HK-2 (cell line): ENCODE measurements around the gene MRLN.
"Not testable (repeated sequence)": the region's sequence is repeated elsewhere in the genome, so short reads cannot be mapped to it uniquely, and the experiment has no call there.

Source experiments
- DNase-seq: peaks from one replicate; pipeline ENCODE4 v3.0.0-alpha.2; 2018; ENCODE audit not compliant: unreplicated experiment

Gene MRLN

DNA sequence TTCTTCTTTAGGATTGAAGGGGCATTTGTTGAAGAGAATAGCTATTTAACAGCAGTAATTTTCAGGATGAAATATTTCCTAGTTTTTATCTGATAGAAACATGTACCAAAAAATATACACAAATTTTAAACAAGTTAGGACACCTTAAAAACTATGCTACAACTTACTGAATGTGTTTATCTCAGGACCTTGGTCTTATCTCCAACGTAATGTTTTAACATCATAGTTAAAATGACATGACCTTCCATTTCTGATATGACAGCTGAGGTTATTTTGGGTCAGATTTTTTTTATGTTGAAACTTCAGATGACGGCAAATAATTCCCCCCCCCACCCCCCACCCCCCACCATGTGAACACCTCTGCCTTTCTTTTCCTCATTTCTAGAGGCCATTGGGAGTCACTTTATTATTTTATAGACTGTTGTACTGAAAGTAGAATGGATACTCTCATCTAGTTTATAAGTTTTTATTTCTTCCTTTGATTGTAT is 8.0 kb downstream of the MRLN start:
- no peak for DNase-seq

DNA sequence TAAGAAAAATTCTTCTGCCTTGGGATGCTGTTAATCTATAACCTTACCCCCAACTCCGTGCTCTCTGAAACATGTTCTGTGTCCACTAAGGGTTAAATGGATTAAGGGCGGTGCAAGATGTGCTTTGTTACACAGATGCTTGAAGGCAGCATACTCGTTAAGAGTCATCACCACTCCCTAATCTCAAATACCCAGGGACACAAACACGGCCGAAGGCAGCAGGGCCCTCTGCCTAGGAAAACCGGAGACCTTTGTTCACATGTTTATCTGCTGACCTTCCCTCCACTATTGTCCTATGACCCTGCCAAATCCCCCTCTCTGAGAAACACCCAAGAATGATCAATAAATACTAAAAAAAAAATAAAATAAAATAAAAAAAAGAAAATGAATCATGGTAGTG is 8.5 kb downstream of the MRLN start:
- DNase-seq, result not testable (repeated sequence)

DNA sequence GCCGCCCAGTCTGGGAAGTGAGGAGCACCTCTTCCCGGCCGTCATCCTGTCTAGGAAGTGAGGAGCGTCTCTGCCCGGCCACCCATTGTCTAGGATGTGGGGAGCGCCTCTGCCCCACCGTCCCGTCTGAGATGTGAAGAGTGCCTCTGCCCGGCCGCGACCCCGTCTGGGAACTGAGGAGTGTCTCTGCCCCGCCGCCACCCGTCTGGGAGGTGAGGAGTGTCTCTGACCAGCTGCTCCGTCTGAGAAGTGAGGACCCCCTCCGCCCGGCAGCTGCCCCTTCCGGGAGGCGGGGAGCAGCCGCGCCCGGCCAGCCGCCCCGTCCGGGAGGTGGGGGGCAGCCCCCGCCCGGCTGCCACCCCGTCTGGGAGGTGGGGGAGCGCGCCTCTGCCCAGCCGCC is 9.1 kb downstream of the MRLN start:
- DNase-seq, result not testable (repeated sequence)

DNA sequence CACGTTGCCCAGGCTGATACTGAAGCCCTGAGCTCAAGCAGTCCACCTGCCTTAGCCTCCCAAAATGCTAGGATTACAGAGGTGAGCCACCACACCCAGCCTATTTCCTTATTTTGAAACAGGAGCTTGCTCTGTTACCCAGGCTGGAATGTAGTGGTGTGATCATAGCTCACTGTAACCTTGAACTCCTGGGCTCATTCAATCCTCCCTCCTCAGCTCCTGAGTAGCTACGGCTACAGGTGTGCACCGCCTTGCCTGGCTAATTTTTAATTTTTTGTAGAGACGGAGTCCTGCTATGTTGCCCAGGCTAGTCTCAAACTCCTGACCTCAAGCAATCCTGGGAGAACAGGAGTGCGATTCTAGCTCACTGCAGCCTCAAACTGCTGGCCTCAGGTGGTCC is 11.7 kb downstream of the MRLN start:
- no peak for DNase-seq

DNA sequence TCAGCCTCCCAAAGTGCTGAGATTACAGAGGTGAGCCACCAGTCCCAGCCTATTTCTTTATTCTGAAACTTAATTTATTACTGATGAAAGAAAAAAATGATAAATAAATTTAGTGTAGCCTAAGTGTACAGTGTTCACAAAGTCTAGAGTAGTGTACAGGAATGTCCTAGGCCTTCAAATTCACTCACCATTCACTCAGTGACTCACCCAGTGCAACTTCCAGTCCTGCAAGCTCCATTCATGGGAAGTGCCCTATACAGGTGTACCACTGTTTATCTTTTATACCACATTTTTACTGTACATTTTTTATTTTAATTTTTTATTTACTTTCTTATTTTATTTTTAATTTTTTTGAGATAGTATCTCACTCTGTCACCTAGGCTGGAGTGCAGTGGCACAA is 12.2 kb downstream of the MRLN start:
- no peak for DNase-seq

DNA sequence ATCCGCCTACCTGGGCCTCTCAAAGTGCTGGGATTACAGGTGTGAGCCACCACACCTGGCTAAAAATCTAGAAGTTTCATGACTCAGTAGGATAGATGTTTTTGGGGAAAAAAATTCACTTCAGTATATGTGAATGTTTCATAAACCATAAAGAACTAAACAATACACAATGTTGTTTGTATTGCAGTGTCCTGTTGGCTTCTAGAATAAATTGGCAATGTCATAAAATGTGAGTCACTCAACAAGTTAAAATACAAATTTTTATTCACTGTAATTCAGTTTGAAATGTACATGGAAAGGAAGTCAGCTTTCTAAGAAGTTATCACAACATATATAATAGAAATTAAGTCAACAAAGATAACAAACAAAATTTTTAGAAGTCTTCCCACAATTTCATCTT is 16.5 kb downstream of the MRLN start:
- no peak for DNase-seq

DNA sequence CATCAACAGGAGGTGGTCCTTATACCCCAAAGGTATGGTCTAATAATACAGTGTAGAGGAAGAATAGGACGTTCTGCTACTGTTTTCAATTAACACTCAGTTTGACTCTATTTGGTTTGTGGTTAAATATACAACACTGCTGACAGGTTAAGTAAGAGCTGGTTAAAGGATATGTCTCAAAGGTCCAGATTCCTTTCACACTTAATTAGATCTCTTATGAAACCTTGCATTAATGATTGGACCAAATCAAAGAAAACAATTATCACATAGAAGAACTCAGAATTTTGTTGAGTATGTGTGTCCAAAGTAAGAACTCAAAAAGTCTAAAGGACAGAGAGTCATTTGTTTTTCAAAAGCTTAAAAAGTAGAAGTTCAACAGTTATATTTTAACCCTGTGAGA is 18.0 kb downstream of the MRLN start:
- DNase-seq, result no peak

DNA sequence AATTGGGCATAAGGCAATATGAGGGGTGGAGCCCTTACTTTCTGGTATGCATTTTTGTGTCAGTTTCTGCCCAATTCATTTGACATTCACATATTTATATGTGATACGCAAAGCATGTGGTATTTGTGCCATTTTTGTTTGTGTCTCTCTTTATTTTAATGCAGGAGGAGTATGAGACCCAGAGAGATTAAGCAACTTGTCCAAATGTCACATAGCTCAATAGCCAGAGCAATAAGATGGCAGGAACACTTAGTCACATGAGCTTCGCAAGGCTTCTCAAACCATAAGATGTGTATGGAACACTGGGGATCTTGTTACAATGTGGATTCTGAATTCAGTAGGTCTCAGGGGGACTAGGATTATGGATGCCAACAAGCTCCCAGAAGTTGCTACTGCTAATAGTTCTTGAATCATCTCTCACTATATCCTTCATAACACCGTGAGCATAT is 19.2 kb downstream of the MRLN start:
- no peak for DNase-seq

DNA sequence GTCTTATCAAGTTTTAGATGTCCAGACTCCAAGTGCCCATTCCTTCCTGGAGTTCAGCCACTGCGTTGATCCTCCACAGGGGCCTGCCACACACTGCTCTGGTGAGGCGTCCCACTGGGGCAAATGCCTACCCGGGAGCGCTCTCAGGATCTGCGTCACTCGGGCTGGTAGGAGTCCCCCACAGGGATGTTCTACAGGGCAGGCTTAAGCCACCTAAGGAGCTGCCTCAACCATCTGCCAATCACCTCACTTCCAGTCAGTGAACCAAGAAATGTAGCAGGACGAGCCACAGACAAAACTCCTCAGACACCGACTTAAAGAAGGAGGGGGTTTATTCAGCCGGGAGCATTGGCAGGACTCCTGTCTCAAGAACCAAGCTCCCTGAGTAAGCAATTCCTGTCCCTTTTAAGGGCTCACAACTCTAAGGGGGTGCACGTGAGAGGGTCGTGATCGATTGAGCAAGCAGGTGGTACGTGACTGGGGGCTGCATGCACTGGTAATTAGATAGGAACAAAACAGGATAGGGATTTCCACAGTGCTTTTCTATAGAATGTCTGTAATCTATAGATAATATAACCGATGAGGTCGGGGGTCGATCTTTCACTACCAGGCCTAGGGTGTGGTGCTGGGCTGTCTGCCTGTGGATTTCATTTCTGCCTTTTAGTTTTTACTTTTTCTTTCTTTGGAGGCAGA is 19.8 kb downstream of the MRLN start:
- not testable (repeated sequence) for DNase-seq

DNA sequence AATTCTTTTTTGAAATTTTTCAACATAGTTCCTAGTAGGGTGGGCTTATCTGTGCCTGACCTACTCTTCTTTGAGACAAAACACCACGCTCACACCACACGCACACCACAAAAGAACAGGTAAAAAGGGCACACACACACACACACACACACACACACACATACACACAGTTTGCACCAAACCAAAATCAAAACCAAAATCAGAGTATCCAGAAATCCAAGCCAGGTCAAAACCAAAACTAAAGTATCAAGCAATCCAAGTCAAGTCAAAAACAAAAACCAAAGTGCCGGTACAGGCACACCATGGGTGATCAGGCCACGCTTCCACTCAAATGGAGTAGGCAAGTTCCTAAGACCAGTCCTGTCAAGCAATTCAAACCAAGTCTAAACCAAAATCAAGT is 20.4 kb downstream of the MRLN start:
- not testable (repeated sequence) for DNase-seq

DNA sequence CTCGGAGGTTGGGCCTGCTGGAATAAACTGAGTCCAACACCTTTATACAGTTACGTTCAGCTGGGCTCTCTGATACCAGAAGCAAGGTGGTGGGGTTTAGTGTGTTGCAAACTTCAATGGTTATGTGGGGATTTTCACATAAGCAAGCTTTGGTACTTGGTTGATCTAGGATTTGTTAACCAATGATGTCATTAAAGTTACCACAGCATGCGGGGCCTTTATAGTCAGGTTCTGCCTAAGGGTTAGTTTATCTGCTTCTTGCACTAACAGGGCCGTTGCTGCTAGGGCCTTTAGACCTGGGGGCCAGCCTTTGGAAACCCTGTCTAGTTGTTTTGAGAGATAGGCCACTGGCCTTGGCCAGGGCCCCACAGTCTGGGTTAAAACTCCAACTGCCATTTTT is 24.1 kb downstream of the MRLN start:
- DNase-seq, result not testable (repeated sequence)

DNA sequence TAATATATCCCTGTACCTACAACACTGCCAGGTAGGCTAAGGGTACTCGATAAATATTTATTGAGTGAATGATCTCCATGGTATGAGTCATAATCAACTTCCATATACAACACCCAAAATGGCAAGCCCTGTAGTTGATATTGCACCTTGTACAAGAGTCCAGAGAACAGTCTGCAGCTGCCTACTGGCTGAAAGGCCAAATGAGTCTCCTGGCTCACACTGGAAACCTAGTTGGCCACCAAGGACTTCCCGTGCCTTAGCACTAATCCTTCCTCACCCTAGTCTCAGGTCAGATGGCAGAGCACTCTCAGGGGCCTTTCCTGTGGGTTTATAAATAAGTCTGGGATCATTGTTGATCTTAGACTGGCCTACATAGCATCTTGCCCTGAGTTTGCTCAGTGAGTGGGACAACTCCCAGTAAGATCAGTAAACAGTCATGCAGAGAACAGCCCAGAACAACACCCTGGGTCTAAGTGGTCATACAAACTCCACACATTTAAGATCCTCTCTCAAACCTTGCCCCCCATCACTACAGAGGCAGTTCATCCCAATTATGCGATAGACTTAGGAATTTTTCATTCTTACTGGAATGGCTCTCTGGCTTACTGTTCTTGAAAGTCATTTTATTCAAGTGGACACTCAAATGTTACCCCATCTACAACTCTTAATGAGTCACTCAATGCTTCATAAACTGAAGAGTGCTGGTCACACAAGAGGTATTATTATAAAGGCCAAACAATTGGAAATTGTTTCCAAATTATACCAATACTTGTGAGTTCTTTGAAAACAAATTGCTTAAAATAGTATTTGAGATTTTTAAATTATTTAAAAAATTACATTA is 28.9 kb downstream of the MRLN start:
- no peak for DNase-seq

DNA sequence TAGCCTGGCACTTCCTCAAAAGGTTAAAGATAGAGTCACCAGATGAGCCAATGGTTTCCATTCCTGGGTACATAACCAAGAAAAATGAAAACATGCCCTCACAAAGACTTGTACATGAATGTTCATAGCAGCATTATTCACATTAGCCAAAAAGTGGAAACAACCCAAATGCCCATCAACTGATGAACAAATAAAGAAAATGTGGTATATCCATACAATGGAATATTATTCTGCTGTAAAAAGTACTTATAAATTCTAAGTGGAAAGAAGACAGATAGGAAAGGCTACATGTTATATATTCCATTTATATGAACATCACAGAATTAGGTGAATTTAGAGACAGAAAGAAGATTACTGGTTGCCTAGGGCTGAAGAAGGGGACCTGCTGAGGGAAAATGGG is 32.9 kb downstream of the MRLN start:
- DNase-seq, result no peak

DNA sequence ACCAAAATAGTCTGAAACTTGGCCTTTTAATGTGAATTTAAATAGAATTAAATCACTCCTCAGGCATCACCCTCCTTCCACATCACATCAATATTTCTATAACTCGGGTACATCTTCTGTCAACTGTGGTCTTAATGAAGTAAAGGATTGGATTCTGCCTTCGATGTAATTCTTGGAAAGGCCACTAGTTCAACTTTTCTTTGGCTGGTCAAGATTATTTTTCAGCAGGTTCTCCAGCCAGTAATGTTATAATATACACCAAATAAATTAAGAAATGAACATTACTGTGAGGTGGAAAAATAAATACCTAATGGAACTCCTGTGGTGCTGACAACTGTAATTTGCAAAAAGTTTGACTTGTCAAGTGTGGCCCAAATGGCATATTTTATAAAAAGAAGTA is 33.9 kb downstream of the MRLN start:
- DNase-seq, result no peak

DNA sequence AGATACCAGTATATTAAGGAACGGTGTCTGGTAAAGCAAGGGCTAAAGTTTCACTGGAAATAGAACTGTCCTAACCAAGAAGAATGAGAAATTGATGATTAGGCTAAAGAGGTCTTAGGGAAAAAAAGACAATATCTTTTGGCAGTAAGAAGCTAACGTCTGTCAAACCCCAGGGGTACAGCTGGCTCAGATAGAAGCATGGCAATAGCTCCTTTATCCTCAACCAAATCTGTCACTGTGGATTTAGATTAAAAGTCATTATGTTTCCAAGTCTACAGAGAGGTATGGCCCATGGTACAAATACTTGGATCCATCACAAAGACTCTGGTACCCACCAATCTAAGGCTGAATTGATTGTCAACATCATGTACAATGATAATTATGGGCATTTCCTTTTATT is 35.0 kb downstream of the MRLN start:
- DNase-seq, result no peak

DNA sequence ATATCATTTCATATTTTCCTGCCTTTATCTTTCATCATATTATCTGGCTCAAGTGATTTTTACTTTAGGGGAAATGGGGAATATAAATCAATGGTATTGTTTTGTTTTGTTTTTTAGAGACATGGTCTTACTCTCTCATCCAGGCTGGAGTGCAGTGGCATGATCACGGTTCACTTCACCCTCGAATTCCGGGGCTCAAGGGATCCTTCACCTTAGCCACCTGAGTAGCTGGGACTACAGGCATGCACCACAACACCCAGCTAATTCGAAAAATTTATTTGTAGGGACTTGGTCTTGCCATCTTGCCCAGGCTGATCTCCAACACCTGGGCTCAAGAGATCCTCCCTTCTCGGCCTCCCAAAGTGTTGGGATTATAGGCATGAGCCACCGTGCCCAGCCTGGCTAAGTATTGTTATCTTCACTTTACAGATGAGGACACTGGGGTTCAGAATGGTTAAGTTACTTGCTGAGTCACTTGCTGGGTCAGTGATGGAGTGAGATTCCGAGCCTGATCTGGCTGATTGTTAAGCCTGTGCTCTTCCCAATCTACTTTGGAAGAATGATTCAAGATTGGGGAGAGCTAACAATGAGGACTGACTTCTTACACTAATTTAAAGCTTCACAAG is 39.9 kb downstream of the MRLN start:
- DNase-seq, result no peak

DNA sequence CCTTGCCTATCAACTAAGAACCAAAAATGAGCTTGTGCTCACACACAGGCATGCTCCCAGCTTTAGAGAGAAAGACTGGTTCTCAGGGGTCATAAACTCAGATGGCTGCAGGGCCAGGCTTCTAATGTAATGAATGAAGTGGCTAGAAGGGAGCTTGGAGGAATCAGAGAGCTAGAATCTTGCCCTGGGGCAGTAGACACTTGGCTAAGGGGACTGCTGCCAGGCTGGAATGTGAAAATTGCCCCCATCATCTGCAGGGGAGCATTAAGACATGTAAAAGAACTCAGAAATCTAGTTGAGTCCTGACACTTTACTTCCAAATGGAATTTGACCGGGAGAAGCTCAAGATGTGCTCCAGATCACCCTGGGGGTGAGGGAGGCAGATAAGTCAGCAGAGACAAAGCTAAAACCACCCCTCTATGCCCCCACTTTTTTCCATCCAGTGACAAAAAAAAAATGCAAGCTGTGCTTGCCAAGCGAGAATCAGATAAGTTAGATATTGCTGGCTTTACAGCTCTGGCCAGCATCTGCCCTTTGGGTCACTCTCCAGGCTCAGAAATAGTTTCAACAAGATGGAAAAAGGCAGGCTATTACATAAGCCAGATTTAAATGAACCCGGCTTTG is 41.3 kb downstream of the MRLN start:
- DNase-seq, result no peak

DNA sequence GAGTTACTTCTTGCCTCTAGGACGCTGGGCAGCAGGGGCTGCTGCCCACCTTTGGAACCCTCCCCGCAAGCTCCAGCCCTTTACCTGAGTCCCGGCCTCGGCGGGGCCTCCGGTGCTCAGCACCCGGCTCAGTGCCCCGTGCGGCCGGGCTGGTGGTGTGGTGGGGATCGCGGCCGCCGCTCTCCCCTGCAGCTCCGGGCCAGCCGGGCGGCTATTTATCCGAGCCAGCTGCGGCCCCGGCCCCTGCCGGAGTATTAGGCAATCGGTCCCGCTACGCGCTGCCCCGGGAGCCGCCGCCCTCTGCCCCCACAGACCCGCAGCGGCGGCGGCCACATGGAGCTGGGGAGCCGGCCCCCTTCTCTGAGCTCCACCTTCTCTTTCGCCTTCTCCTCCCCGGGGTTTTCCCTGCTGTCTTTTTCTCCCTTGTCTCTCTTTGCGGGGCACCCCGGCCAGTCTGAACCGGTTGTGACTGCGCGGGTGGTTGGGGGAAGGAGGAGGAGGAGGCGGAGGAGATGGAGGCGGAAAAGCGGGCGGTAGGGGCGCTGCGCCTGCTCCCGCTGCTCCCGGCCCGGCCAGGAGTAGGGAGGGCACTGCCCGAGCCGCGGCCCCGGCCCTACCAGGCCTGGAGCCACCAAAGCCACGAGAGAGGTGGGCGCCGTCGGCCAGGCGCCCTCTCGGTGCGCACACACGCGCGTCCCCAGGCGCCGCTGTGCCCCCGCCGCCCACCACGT is 43.7 kb downstream of the MRLN start, which contains the start of gene SLC16A9:
Gene SLC16A9, minus strand, starts transcription at position 456 of the 731 bp plus-strand sequence. CDS start 25,559 bp downstream, outside the sequence.
- peak; percentile 89 for DNase-seq

DNA sequence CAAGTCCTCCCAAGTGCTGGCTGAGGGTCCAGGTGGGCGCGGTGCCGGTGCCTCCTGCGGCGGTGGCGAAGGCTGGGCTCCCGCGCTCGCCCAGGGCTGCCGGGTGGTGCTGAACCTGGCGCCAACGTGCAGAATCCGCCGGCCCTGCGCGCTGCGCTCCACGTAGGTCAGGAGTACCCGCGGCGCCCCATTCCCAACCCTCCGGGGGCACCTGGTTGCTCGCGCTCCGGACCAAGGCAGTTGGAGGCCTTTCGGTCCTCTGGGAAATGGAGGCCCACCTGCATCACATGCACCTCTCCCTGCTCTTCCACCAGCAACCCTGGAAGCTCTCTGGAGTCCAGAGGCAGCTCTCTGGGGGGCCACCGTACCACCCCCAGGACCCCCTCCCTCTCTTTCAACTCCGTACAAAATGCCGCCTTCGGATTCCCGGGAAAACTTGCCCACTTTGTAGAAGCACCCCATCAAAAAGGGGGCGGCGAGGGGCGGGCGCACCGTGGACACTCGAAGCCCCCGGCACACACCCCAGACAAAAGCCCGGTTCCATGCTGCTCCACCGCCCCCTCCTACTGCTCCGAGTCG is 44.4 kb downstream of the MRLN start:
- DNase-seq, result peak; percentile 63

DNA sequence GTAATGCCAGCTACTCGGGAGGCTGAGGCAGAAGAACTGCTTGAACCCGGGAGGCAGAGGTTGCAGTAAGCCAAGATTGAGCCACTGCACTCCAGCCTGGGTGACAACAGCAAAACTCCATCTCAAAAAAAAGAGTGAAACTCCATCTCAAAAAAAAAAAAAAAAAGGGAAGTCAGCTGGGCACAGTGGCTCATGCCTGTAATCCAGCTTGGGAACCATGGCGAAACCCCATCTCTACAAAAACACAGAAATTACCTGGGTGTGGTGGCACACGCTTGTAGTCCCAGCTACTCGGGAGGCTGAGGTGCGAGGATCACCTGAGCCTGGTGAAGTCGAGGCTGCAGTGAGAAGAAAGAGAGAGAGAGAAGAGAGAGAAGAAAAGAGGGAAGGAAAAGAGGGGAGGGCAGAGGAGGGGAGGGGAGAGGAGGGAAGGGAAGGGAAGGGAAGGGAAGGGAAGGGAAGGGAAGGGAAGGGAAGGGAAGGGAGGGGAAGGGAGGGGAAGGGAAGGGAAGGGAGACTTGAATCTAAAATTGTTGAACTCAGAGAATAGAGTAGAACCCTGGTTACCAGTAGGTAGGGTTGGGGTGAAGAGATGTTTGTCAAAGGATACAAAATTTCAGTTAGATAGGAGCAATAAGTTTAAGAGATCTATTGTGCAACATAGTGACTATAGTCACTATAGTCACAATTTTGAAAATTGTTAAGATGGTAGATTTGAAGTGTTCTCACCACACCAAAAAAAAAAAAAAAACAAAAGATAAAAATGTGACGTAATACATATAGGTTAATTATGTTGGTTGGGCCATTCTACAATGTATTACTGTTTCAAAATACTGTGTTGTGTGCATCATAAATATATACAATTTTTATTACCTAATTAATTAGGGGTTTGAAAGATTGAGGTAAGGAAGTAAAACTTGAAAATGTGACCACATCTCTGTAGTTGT is 46.1 kb downstream of the MRLN start:
- no peak for DNase-seq
